Retinal pigment epithelial cell (primary cell): Measurements from ENCODE around the gene LMO3.

Experiments used
- DNase-seq: peaks from one replicate; pipeline ENCODE4 v3.0.0-alpha.2; 2010; ENCODE audit warnings: low read depth
- H3K4me3 ChIP-seq: 2 replicates; pipeline ENCODE4 v1.5.1; 2011; ENCODE audit warnings: mild to moderate bottlenecking, low read length, control low read depth, moderate library complexity
- TF ChIP-seq, protein P1 (sequence below): conservative IDR thresholded peaks from 2 replicates; pipeline ENCODE4 v1.5.1; 2011; ENCODE audit warnings: low read depth, low read length, control low read depth, inconsistent platforms

LMO3 gene

GRCh38 chr12:16603260-16603915 is 2.6 kb downstream of the LMO3 start:
- DNase-seq: no peak
- TF ChIP-seq, protein P1, sequence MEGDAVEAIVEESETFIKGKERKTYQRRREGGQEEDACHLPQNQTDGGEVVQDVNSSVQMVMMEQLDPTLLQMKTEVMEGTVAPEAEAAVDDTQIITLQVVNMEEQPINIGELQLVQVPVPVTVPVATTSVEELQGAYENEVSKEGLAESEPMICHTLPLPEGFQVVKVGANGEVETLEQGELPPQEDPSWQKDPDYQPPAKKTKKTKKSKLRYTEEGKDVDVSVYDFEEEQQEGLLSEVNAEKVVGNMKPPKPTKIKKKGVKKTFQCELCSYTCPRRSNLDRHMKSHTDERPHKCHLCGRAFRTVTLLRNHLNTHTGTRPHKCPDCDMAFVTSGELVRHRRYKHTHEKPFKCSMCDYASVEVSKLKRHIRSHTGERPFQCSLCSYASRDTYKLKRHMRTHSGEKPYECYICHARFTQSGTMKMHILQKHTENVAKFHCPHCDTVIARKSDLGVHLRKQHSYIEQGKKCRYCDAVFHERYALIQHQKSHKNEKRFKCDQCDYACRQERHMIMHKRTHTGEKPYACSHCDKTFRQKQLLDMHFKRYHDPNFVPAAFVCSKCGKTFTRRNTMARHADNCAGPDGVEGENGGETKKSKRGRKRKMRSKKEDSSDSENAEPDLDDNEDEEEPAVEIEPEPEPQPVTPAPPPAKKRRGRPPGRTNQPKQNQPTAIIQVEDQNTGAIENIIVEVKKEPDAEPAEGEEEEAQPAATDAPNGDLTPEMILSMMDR: no peak
- no peak overlapping the region for H3K4me3 ChIP-seq

- no peak overlapping the region for H3K4me3 ChIP-seq
- no peak for DNase-seq
- TF ChIP-seq, protein P1: no peak
Measured at GRCh38 chr12:16602412-16602811, 3.5 kb downstream of the LMO3 start.

DNA sequence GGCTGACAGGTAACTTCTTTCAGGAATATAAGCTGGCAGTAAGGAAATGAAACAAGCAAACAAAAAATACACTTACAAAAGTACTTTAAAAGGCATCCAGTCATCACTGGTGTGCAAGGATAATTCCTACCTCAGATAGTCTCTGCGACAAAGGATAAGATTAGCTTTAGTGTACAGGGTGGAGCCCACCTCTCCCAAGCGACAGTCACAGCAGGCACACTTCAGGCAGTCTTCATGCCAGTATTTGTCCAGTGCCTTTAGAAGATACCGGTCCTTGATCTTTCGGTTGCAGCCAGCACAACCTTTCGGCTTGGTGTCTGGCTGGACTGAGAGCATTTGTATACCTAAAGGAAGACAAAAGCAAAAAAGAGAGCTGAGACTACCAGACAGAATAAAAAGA is 5.4 kb downstream of the LMO3 start:
- TF ChIP-seq, protein P1: no peak
- no peak overlapping the region for H3K4me3 ChIP-seq
- no peak for DNase-seq

GRCh38 chr12:16599081-16599480 is 6.9 kb downstream of the LMO3 start:
- TF ChIP-seq, protein P1: no peak
- no peak overlapping the region for H3K4me3 ChIP-seq
- DNase-seq: no peak

DNA sequence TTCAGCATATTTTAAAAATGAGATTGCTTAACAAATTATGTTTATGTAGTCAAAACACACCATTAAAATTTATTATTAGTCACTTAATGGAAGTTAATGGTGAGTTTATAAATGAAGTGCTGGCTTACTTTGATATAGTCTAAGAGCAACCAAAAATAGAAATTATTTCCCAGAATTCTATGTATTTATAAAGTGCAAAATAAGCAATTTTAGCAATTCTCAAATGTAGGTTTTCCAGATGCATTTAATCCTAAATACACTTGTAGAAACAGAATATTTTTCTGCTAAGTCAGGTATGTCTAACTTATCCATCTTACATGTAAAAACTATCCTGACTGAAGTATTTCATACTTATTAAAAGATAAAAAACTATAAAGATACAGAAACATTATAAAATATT is 11.2 kb downstream of the LMO3 start:
- DNase-seq: no peak
- TF ChIP-seq, protein P1: no peak
- H3K4me3 ChIP-seq: no peak overlapping the region

DNA sequence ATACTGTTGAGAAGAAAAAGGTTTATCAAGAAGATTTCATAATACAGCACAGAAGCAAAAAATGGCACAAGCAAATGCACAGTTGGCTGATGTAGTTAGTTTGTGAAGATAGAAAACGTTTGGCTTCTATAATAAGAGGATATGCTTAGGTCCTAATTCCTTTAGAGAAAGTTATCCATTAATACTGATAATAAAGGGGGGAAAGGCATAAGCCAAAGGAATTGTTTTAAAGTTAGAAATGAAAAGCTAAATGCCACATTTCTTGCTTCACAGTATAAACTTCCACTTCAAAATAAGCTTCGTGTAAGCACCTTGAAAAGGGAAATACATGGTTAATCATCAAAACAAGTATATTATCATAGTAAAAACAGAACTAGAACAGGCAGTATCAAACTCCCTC is 12.4 kb downstream of the LMO3 start:
- DNase-seq: no peak
- H3K4me3 ChIP-seq: no peak overlapping the region
- TF ChIP-seq, protein P1: no peak

DNA sequence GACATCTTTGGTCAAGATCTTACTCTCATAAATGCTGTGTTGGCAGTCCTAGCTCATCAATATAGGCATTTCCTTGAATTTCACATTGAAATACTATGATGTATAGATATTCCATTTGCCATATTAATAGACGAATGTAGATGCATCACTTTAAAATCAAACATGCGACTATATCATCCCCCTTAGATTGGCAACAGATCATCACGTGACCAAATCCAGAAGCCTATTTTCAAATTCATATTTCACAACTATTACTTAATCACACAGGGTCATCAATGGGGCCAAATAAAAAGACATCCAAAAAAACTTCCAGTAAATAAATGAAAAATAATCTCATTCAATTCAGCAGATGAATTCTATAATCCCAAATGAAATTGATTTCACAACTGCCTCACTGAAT is 15.3 kb downstream of the LMO3 start:
- H3K4me3 ChIP-seq: no peak overlapping the region
- DNase-seq: no peak
- TF ChIP-seq, protein P1: no peak
